ENCODE data around the gene UBTF.

The UBTF gene

DNA sequence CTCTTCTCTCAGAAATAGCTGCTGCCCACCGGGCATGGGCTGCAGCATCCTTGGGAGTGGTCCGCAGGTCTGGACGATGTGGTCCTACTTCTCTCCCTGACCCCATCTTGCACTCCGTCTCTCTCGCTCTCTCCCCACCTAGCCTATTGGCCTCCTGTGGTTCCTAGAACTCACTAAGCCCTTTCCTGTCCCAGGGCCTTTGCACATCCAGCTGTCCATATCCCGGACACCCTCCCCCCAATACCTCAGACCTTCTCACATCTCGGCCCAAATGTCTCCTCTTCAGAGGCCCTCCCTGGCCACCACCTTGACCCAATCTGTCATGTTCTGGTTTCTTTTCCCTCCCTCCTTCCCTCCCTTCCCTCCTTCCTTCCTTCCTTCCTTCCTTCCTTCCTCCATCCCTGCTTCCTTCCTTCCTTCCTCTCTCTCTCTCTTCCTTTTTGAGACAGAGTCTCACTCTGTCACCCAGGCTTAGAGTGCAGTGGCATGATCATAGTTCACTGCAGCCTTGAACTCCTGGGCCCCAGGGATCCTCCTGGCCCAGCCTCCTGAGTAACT, 43.9 kb upstream of the UBTF start:
- CTCF ChIA-PET = no interaction called here
- POLR2A ChIA-PET (ENCODE audit: low non-redundant PET) = no interaction called here
- TF ChIP-seq, protein P1, sequence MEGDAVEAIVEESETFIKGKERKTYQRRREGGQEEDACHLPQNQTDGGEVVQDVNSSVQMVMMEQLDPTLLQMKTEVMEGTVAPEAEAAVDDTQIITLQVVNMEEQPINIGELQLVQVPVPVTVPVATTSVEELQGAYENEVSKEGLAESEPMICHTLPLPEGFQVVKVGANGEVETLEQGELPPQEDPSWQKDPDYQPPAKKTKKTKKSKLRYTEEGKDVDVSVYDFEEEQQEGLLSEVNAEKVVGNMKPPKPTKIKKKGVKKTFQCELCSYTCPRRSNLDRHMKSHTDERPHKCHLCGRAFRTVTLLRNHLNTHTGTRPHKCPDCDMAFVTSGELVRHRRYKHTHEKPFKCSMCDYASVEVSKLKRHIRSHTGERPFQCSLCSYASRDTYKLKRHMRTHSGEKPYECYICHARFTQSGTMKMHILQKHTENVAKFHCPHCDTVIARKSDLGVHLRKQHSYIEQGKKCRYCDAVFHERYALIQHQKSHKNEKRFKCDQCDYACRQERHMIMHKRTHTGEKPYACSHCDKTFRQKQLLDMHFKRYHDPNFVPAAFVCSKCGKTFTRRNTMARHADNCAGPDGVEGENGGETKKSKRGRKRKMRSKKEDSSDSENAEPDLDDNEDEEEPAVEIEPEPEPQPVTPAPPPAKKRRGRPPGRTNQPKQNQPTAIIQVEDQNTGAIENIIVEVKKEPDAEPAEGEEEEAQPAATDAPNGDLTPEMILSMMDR (conservative IDR thresholded peaks at IDR 0.05; ENCODE audit: low read depth) = no peak
- no peak overlapping the region for H3K27ac ChIP-seq
- no peak for DNase-seq (ENCODE audit: low spot score)

DNA sequence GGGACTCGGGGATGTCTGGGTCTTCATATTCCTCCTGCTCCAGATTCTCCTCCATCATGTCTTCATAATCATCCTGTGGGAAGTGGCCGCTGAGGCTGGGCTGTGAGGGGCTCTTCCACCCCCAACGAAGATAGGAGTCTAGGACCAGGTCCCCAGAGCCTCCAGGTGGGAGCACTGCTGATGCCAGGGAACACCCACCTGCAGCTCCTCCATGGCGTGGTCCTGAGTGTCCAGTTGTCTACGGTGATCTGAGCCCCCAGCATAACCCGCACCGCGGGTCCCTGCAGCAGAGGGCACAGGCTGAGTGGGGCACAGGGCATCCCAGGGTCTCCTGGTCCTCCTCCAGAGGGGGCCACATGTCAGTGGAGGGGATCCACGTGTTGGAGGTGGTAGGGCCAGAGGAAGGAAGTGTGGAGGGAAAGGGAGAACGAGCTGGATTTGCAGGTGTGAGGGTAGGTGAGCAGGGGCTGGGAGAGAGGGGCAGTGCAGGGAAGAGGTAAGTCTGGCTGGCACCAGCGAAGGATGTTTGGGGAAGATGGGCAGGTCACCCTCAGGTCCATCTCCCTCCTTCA, 43.3 kb upstream of the UBTF start:
- ChIA-PET POLR2A (ENCODE audit: low non-redundant PET) (no interaction called here), CTCF (interaction anchor here (0.6 kb wide), 1 partner anchor 385 kb away, joined by 3 read pairs; no protein-coding TSS in a partner anchor)
- TF ChIP-seq, protein P1 (conservative IDR thresholded peaks at IDR 0.05; ENCODE audit: low read depth) = no peak
- no peak for DNase-seq (ENCODE audit: low spot score)
- H3K27ac ChIP-seq = no peak overlapping the region

DNA sequence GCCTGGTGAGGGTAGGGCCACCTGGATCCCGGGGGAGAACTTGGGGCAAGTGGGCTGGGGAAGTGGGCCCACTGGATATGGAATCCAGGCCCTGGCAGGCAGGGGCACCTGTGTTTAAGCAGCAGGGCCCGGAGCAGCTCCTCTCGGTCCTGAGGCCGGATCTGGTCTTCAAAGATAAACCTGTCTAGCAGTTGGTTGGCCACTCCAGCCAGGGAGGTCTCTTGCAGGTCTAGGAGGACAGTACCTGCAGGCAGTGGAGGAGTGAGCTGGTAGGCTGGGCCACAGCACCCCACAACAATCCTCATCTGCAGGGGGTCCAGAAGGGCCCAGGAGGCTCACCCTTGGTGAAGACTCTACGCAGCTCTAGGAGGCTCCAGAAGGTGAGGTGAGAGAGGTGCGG, 40.8 kb upstream of the UBTF start:
- CTCF ChIA-PET = interaction anchor here (0.7 kb wide), 1 partner anchor 33 kb away, joined by 4 read pairs; no protein-coding TSS in a partner anchor
- TF ChIP-seq, protein P1 (conservative IDR thresholded peaks at IDR 0.05; ENCODE audit: low read depth) = no peak

DNA sequence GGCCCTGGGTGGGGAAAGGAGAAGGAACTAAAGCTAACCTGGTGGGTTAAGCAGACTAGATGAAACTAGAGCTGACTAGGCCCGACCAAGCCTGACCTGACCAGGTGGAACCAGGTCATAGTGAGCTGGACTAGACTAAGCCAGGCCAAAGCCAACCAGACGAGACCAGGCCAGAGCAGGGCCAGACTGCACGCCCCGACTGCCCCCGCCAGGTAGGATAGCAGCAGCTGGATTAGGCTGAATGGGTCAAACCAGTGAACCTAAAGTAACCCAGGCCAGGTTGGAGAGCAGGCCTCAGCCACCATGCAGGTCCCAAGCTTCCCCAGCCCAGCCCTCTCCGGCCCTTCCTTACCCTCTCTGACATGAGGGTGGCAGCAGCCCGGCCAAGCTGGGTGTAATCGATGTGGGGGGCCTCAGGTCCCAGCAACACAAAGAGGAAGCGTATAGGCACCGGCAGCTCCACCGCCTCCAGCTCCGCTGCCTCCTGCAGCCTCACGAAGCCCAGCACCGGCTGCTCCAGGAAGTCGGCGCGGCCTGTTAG, 39.4 kb upstream of the UBTF start:
- H3K27ac ChIP-seq = no peak overlapping the region
- TF ChIP-seq, protein P1 (conservative IDR thresholded peaks at IDR 0.05; ENCODE audit: low read depth) = no peak
- POLR2A ChIA-PET (ENCODE audit: low non-redundant PET) = no interaction called here
- CTCF ChIA-PET = interaction anchor here (0.6 kb wide), 1 partner anchor 66 kb away, joined by 3 read pairs; no protein-coding TSS in a partner anchor
- DNase-seq (ENCODE audit: low spot score) = no peak

More for the DNA sequence above, 40.8 kb upstream of the UBTF start:
- POLR2A ChIA-PET (ENCODE audit: low non-redundant PET) = no interaction called here
- no peak for DNase-seq (ENCODE audit: low spot score)
- H3K27ac ChIP-seq = no peak overlapping the region

DNA sequence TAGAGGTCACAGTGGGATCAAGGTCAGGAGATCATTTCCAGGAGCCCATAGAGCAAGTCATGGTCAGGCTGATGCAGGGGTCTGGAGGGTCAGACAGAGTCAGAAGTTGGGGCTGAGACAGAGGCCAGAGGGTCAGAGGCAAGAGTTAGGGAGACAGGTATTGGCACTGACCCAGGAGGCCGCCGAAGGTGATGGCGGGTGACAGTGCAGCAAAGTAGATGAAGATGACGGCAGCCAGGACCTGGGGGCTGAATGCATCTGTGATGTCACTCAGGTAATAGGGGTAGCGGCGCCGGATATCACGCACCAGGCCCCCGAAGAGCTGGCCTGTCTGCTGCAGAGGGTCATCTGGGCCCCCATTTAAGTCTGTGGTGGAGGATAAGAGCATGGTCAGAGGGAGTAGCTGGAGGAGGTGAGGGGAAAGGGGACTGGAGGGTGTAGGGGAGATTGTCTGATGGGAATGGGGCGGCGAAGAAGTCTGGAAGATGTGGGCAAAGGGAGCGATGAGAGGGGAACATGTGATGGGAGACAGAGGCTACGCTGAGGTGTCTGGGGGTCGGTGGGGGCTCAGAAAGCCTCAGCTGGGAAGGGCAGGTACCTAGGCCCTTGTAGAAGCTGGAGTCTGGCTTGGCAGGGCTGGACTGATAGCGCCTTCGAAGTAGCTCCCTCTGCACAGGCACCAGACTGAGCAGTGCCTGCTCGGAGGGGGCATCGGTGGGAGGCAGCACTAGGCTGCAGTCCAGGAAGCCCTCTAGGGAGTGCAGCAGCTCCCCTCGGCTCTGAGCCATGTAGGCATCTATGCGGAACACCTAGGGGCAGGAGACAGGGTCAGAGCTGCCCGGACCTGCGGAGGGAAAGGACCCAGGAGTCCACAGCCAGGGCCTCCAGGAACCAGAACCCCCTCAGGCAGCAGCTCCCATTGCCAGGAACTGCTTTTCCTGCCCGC, 38.6 kb upstream of the UBTF start:
- DNase-seq (ENCODE audit: low spot score) = no peak
- ChIA-PET CTCF (no interaction called here), POLR2A (ENCODE audit: low non-redundant PET) (no interaction called here)
- TF ChIP-seq, protein P1 (conservative IDR thresholded peaks at IDR 0.05; ENCODE audit: low read depth) = no peak
- no peak overlapping the region for H3K27ac ChIP-seq

DNA sequence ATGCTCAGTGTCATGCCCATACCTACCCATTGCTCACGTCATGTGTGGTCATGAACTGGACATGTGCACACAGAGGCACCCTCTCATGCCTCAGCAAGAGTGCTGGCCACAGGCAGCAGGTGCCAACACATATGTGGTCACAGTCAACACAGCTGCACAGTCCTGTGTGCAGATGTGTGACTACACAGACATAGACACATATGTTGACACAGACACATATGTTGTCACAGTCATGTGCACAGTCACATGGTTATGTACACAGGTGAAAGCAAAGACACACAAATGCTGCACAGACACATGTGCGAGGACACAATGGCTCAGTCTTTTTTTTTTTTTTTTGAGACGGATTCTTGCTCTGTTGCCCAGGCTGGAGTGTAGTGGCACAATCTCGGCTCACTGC, 37.2 kb upstream of the UBTF start:
- no peak overlapping the region for H3K27ac ChIP-seq
- ChIA-PET POLR2A (ENCODE audit: low non-redundant PET) (no interaction called here), CTCF (no interaction called here)
- TF ChIP-seq, protein P1 (conservative IDR thresholded peaks at IDR 0.05; ENCODE audit: low read depth) = no peak
- DNase-seq (ENCODE audit: low spot score) = no peak

All from RWPE1 (cell line).